OCI-LY3 (cell line): ENCODE measurements around the gene PRR35.

ENCODE experiments used
- EZH2phosphoT487 ChIP-seq: fragments of 200-600 bp; shearing (Covaris generic); IDR thresholded peaks from 2 replicates; pipeline ENCODE4 v1.6.1; 2018; ENCODE audit warnings: antibody characterized with exemption, mixed run types, low read depth
- TF ChIP-seq, protein P1 (sequence below): fragments of 200-600, 300-600 bp; sonication (generic); IDR thresholded peaks from 2 replicates; pipeline ENCODE4 v1.5.1; 2014; ENCODE audit warnings: antibody characterized with exemption, low read length, low read depth

GRCh38 chr16:560204-560700, at the start of gene PRR35:
- TF ChIP-seq EZH2phosphoT487, result no peak
- TF ChIP-seq, protein P1, sequence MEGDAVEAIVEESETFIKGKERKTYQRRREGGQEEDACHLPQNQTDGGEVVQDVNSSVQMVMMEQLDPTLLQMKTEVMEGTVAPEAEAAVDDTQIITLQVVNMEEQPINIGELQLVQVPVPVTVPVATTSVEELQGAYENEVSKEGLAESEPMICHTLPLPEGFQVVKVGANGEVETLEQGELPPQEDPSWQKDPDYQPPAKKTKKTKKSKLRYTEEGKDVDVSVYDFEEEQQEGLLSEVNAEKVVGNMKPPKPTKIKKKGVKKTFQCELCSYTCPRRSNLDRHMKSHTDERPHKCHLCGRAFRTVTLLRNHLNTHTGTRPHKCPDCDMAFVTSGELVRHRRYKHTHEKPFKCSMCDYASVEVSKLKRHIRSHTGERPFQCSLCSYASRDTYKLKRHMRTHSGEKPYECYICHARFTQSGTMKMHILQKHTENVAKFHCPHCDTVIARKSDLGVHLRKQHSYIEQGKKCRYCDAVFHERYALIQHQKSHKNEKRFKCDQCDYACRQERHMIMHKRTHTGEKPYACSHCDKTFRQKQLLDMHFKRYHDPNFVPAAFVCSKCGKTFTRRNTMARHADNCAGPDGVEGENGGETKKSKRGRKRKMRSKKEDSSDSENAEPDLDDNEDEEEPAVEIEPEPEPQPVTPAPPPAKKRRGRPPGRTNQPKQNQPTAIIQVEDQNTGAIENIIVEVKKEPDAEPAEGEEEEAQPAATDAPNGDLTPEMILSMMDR, result no peak
